Endothelial cell of umbilical vein (primary cell): ENCODE results near the gene TXLNA. TPM values are rescaled to one million over a fixed set of nuclear protein-coding genes. Genes with fewer than 3 reads are reported as not detected.
A peak's percentile ranks its signal among the peaks of the same experiment; 100 is the strongest.

ENCODE experiments used
- BruUV-seq: library from RNA; stranded (reverse); fragments of 400-500 nt; replicated peaks from 2 replicates; lab custom pipeline; 2021; lab: Mats Ljungman, UMichigan
- CTCF ChIA-PET: fragments of 300-600, 350-600 bp; sonication (Branson Sonifier 250); formaldehyde crosslinking; loops from one replicate; lab custom pipeline; 2021; ENCODE audit warnings: antibody characterized with exemption, inconsistent platforms; lab: Charles Lee
- POLR2A ChIA-PET: fragments of 300-600, 350-600 bp; sonication (Branson Sonifier 250); formaldehyde crosslinking; loops from one replicate; lab custom pipeline; 2021; ENCODE audit warnings: antibody characterized with exemption, inconsistent platforms; lab: Charles Lee
- DNase-seq: peaks from one replicate; pipeline ENCODE4 v3.0.0-alpha.2; 2011; ENCODE audit warnings: low read depth, low spot score
- FAIRE-seq: peaks from 2 replicates; lab custom pipeline; 2011; peaks lifted over from hg19 to GRCh38; lab: Jason Lieb, UNC
- H2AFZ ChIP-seq: 2 replicates; pipeline ENCODE4 v1.6.0; 2012; ENCODE audit warnings: low read depth, low read length, control low read depth, inconsistent platforms
- H3K27ac ChIP-seq: 2 replicates; pipeline ENCODE4 v1.5.1; 2011; ENCODE audit warnings: low read depth, mild to moderate bottlenecking, control low read depth, low read length, moderate library complexity; ENCODE audit not compliant: insufficient read depth
- H3K27me3 ChIP-seq, 2 experiments: 2 replicates each; pipeline versions ENCODE4 v1.6.0 to v1.6.1; 2011; ENCODE audit warnings: low read length in 2 of 2, mixed read lengths in 1 of 2; ENCODE audit not compliant: control insufficient read depth in 2 of 2, insufficient read depth in 2 of 2
- H3K36me3 ChIP-seq, 2 experiments: 2 replicates in 1 of 2; 3 replicates in 1 of 2; pipeline ENCODE4 v1.5.1; 2011; ENCODE audit warnings: low read length in 2 of 2, mild to moderate bottlenecking in 1 of 2, moderate library complexity in 1 of 2; ENCODE audit not compliant: control insufficient read depth in 2 of 2, insufficient read depth in 2 of 2; ENCODE audit errors: extremely low read depth in 1 of 2
- H3K4me1 ChIP-seq: 3 replicates; pipeline ENCODE4 v1.5.1; 2011; ENCODE audit warnings: mild to moderate bottlenecking, low read length; ENCODE audit not compliant: control insufficient read depth, insufficient read depth; ENCODE audit errors: extremely low read depth
- H3K4me2 ChIP-seq: 2 replicates; pipeline ENCODE4 v1.6.1; 2011; ENCODE audit warnings: low read length, control low read depth, mixed read lengths; ENCODE audit not compliant: insufficient read depth
- H3K4me3 ChIP-seq, 3 experiments: fragments of 200-600 bp in 1 of 3; sonication (generic), shearing (Covaris generic) in 1 of 3; replicated peaks in 1 of 3; 2 replicates each; pipeline ENCODE4 v1.5.1; 2011 to 2016; ENCODE audit warnings: control low read depth in 3 of 3, low read length in 3 of 3, mild to moderate bottlenecking in 2 of 3, inconsistent platforms in 1 of 3, low read depth in 1 of 3, moderate library complexity in 1 of 3; ENCODE audit not compliant: insufficient read depth in 1 of 3
- H3K79me2 ChIP-seq: 2 replicates; pipeline ENCODE4 v1.6.0; 2012; ENCODE audit warnings: low read length, inconsistent platforms; ENCODE audit not compliant: control insufficient read depth, insufficient read depth
- H3K9ac ChIP-seq: replicated peaks from 2 replicates; pipeline ENCODE3; 2011; ENCODE audit warnings: low read length, control low read depth; ENCODE audit not compliant: insufficient read depth; ENCODE audit errors: extremely low read depth
- H3K9me1 ChIP-seq: replicated peaks from 3 replicates; pipeline ENCODE4 v1.6.0; 2011; ENCODE audit warnings: mild to moderate bottlenecking, low read length; ENCODE audit not compliant: control insufficient read depth, insufficient read depth; ENCODE audit errors: extremely low read depth
- H3K9me3 ChIP-seq: replicated peaks from 2 replicates; pipeline ENCODE4 v1.5.1; 2012; ENCODE audit warnings: low read length, inconsistent platforms; ENCODE audit not compliant: control insufficient read depth, insufficient read depth
- H4K20me1 ChIP-seq: replicated peaks from 2 replicates; pipeline ENCODE3; 2011; ENCODE audit warnings: mild to moderate bottlenecking, low read length; ENCODE audit not compliant: control insufficient read depth, insufficient read depth; ENCODE audit errors: extremely low read depth
- CTCF ChIP-seq, 2 donors: IDR thresholded peaks; 1 replicate in 1 of 2; 2 replicates in 1 of 2; pipeline ENCODE4 v1.5.1; 2011; ENCODE audit warnings: low read length in 2 of 2, mild to moderate bottlenecking in 2 of 2, moderate library complexity in 2 of 2, control low read depth in 1 of 2, inconsistent platforms in 1 of 2, low read depth in 1 of 2; ENCODE audit not compliant: insufficient read depth in 1 of 2; ENCODE audit errors: extremely low read depth in 1 of 2
- FOS ChIP-seq: IDR thresholded peaks from 2 replicates; pipeline ENCODE4 v1.6.1; 2011; ENCODE audit warnings: mild to moderate bottlenecking, low read length, moderate library complexity, borderline replicate concordance; ENCODE audit not compliant: insufficient read depth
- GATA2 ChIP-seq: IDR thresholded peaks from 2 replicates; pipeline ENCODE4 v1.7.0; 2011; ENCODE audit warnings: low read depth, mild to moderate bottlenecking, moderate library complexity, mixed read lengths, low read length; ENCODE audit not compliant: insufficient read length, insufficient read depth
- MYC ChIP-seq: IDR thresholded peaks from one replicate; pipeline ENCODE4 v1.6.1; 2011; ENCODE audit warnings: mild to moderate bottlenecking, low read depth, low read length
- POLR2A ChIP-seq: IDR thresholded peaks from 2 replicates; pipeline ENCODE4 v1.6.1; 2012; ENCODE audit warnings: low read depth, mild to moderate bottlenecking, control low read depth, low read length
- dilution Hi-C: fragments of 300-500 bp; cut with MboI; formaldehyde crosslinking; loops from one replicate; pipeline ENCODE4 v1.15.0; 2019; ENCODE audit warnings: low sequenced_read_pairs; ENCODE audit not compliant: extremely low pct_ligation_motif_present
- intact Hi-C: fragments of 100-400 bp; cut with micrococcal nuclease; formaldehyde crosslinking; loops from one replicate; pipeline ENCODE4 v1.10.0; 2022
- polyA plus RNA-seq, 4 experiments: library from polyadenylated mRNA; depleted of rRNA in 3 of 4; stranded (reverse) in 3 of 4; unstranded in 1 of 4; fragments of >200 nt; gene quantifications; 2 replicates each; pipeline versions ENCODE4 v1.2.1 to v1.2.3, GENCODE V29; 2011 to 2012; ENCODE audit warnings: missing spikeins in 1 of 4
- total RNA-seq: library from RNA; stranded (reverse); gene quantifications from 2 replicates; pipeline ENCODE4 v1.2.3, GENCODE V29; 2021

TXLNA gene
- total and polyA plus RNA-seq, 2 donors (not counting 3 experiments of a cell fraction or from before 2014, with no cell fraction given), result 41.8 to 69.4 TPM

- Histone ChIP-seq H3K27ac (peak overlapping the region; percentile 70), H3K9me3 (no peaks in the 10 kb centered on the region)
- peak; percentile 76 for DNase-seq
These were observed 61.7 kb downstream of the TXLNA start for GRCh38 chr1:32241001-32241763.

GRCh38 chr1:32242341-32242851 is 62.9 kb downstream of the TXLNA start:
- BruUV-seq, result no TSS peak
- H3K27ac ChIP-seq, result no peak overlapping the region
- peak; percentile 53 for FAIRE-seq
- dilution Hi-C loops, result no loop called here
- no peaks in the 10 kb centered on the region for H3K9me1 ChIP-seq
- no peaks in the 10 kb centered on the region for H3K27me3 ChIP-seq
- H3K36me3 ChIP-seq, result no peaks in the 10 kb centered on the region
- no peak for TF ChIP-seq MYC
- peak; percentile 11 for TF ChIP-seq GATA2
- TF ChIP-seq FOS, result no peak
- no peak for TF ChIP-seq CTCF (IDR thresholded peaks at IDR 0.05; ENCODE audit: extremely low read depth in 1 of 2, insufficient read depth in 1 of 2, low read depth in 1 of 2, low read length in 2 of 2)
- H2AFZ ChIP-seq, result no peak overlapping the region
- no peak overlapping the region for H3K9ac ChIP-seq
- H3K79me2 ChIP-seq, result no peaks in the 10 kb centered on the region
- peaks cover 35% of the 10 kb centered on the region for H3K4me1 ChIP-seq
- peak; percentile 22 for DNase-seq
- H3K9me3 ChIP-seq, result no peaks in the 10 kb centered on the region
- CTCF ChIA-PET, result interaction anchor here (1.2 to 4.1 kb wide), 6 partner anchors 19 to 79 kb away, joined by 4 to 30 read pairs (median 4); no protein-coding TSS in a partner anchor
- no peaks in the 10 kb centered on the region for H4K20me1 ChIP-seq
- POLR2A ChIA-PET, result interaction anchor here (3.2 kb wide), 1 partner anchor 94 kb away, joined by 25 read pairs; the partner anchor contains the start of gene MARCKSL1
- no peak overlapping the region for H3K4me2 ChIP-seq
- H3K4me3 ChIP-seq, result no peak overlapping the region
- intact Hi-C loops, result no loop called here

More at GRCh38 chr1:32241001-32241763, 61.7 kb downstream of the TXLNA start:
- intact Hi-C loops, result loop anchor here (1.0 to 2.0 kb wide), 4 partner anchors 9 to 75 kb away; partner anchors contain the start of genes EIF3I, HDAC1 and TMEM234
- ChIA-PET POLR2A (interaction anchor here (0.8 to 3.2 kb wide), 7 partner anchors 9 to 100 kb away, joined by 3 to 25 read pairs (median 4); partner anchors contain the start of genes HDAC1 and MARCKSL1), CTCF (interaction anchor here (0.6 to 8.4 kb wide), 21 partner anchors 8 to 158 kb away, joined by 3 to 73 read pairs (median 4); partner anchors contain the start of genes EIF3I, FAM167B, HDAC1 and LCK)
- TF ChIP-seq FOS (peak; percentile 54), POLR2A (no peak)
- H2AFZ ChIP-seq, result peak overlapping the region; percentile 95
- peak overlapping the region; percentile 68 for H3K9ac ChIP-seq
- dilution Hi-C loops, result no loop called here
- peak overlapping the region; percentile 50 to 81 (median 76) for H3K4me3 ChIP-seq
- no peaks in the 10 kb centered on the region for H3K9me1 ChIP-seq
- H3K4me1 ChIP-seq, result peaks cover 28% of the 10 kb centered on the region
- FAIRE-seq, result peak; percentile 52
- no peaks in the 10 kb centered on the region for H3K27me3 ChIP-seq
- no peaks in the 10 kb centered on the region for H3K36me3 ChIP-seq
- TSS peak; percentile 23 for BruUV-seq
- H4K20me1 ChIP-seq, result no peaks in the 10 kb centered on the region
- no peaks in the 10 kb centered on the region for H3K79me2 ChIP-seq
- peak overlapping the region; percentile 88 for H3K4me2 ChIP-seq
